Esophagus muscularis mucosa (tissue), 3 donors: ENCODE data around the gene ATP1B1.

Source experiments
- POLR2A ChIP-seq: fragments of 450-650 bp; IDR thresholded peaks from one replicate; pipeline ENCODE4 v1.6.1; 2017; ENCODE audit warnings: antibody characterized with exemption, moderate library complexity, mild to moderate bottlenecking, low read depth
- POLR2AphosphoS5 ChIP-seq, 2 donors: sonication (generic); formaldehyde crosslinking; IDR thresholded peaks; one replicate each; pipeline ENCODE4 v1.6.1; 2017; ENCODE audit warnings: antibody characterized with exemption in 2 of 2
- TF ChIP-seq, protein P1 (sequence below), 3 experiments: fragments of 200-600 bp in 2 of 3; fragments of 450-650 bp in 1 of 3; sonication (generic) in 2 of 3; IDR thresholded peaks; one replicate each; pipeline ENCODE4 v1.5.1; 2017 to 2019; ENCODE audit warnings: antibody characterized with exemption in 3 of 3, mild to moderate bottlenecking in 2 of 3, moderate library complexity in 1 of 3

DNA sequence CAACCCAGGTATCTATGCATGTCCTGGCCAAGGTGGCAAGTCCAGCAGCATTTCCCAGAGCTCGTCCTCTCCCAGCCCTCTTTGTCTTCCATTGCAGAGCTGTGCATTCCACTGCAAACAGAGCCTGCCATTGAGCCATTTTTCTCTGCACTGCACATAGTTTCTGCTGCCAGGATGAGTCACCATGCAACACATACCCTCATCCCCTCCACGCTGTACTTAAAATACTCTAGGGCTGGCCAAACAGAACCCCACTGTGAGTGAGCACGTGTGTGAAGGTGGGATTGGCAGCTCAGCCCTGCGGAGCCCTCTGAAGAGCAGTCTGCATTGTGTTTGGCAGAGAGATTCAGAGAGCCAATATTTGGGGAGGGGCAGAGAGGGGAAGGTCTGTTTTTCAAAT, 3.9 kb upstream of the ATP1B1 start:
- TF ChIP-seq, protein P1, sequence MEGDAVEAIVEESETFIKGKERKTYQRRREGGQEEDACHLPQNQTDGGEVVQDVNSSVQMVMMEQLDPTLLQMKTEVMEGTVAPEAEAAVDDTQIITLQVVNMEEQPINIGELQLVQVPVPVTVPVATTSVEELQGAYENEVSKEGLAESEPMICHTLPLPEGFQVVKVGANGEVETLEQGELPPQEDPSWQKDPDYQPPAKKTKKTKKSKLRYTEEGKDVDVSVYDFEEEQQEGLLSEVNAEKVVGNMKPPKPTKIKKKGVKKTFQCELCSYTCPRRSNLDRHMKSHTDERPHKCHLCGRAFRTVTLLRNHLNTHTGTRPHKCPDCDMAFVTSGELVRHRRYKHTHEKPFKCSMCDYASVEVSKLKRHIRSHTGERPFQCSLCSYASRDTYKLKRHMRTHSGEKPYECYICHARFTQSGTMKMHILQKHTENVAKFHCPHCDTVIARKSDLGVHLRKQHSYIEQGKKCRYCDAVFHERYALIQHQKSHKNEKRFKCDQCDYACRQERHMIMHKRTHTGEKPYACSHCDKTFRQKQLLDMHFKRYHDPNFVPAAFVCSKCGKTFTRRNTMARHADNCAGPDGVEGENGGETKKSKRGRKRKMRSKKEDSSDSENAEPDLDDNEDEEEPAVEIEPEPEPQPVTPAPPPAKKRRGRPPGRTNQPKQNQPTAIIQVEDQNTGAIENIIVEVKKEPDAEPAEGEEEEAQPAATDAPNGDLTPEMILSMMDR (IDR thresholded peaks at IDR 0.05): no peak
- TF ChIP-seq POLR2A (no peak), POLR2AphosphoS5 (IDR thresholded peaks at IDR 0.05) (peak; percentile 34 to 45)
